Left renal pelvis (tissue), 4 donors: ENCODE results near the gene GLYATL3. TPM values are rescaled to one million over a fixed set of nuclear protein-coding genes. Genes with fewer than 3 reads are reported as not detected.

ENCODE experiments used
- polyA plus RNA-seq, 4 donors: library from polyadenylated mRNA; unstranded; fragments of 120-200 nt; gene quantifications; one replicate each; pipeline ENCODE4 v1.2.1, GENCODE V29; 2013; ENCODE audit not compliant: insufficient read length in 4 of 4

The GLYATL3 gene
- polyA plus RNA-seq, 4 donors: not detected

Other genes starting within 250 kb of the GLYATL3 start
- gene MMUT, start 36.7 kb upstream of the GLYATL3 start, polyA plus RNA-seq: 10 to 100 TPM; 31.1 to 63.6 (median 49.4) TPM
- 10 to 100 TPM; 12.2 to 16.5 (median 14.9) TPM for gene CENPQ, start 36.6 kb upstream of the GLYATL3 start, polyA plus RNA-seq
- under 1 TPM; 0.33 to 0.86 (median 0.55) TPM for gene C6orf141, start 50.7 kb downstream of the GLYATL3 start, polyA plus RNA-seq
- 1 to 10 TPM in 2 of 4 donors, under 1 TPM in 2; 0.63 to 5.6 (median 0.93) TPM for gene RHAG, start 136.9 kb downstream of the GLYATL3 start, polyA plus RNA-seq
- under 1 TPM in 1 of 4 donors, not detected in 3; 0.14 TPM for gene CRISP2, start 213.6 kb downstream of the GLYATL3 start, polyA plus RNA-seq
- under 1 TPM; 0.10 to 0.46 (median 0.32) TPM for gene CRISP3, start 244.5 kb downstream of the GLYATL3 start, polyA plus RNA-seq